Natural killer cell treated with Interleukin-12 subunit alpha and Interleukin-12 subunit beta and Interleukin-15 and Interleukin-18, amount 100 ng/mL, for 72 hours (primary cell): ENCODE measurements around the gene HLA-F. TPM values are rescaled to one million over a fixed set of nuclear protein-coding genes. Genes with fewer than 3 reads are reported as not detected.
A peak's percentile ranks its signal among the peaks of the same experiment; 100 is the strongest.

ENCODE experiments used
- ATAC-seq, 2 donors: fragments of 150-1000 bp; cut with Tn5 transposase in 1 of 2; sonication (Bioruptor Pico), chemical (Tn5 transposase) in 1 of 2; 2 replicates each; pipeline ENCODE4 v1.10.0; 2021
- DNase-seq: peaks from one replicate; pipeline ENCODE4 v3.0.0; 2022; ENCODE audit warnings: low spot score
- H3K27ac Mint-ChIP-seq, 2 donors: 1 replicate in 1 of 2; 2 replicates in 1 of 2; pipeline ENCODE4 v1.8.0; 2022; ENCODE audit warnings: mixed read lengths in 2 of 2, mild to moderate bottlenecking in 1 of 2, moderate library complexity in 1 of 2
- H3K27me3 Mint-ChIP-seq, 2 donors: 1 replicate in 1 of 2; 2 replicates in 1 of 2; pipeline ENCODE4 v1.8.0; 2022; ENCODE audit warnings: mixed read lengths in 2 of 2
- H3K36me3 Mint-ChIP-seq: one replicate; pipeline ENCODE4 v1.8.0; 2022; ENCODE audit warnings: mixed read lengths
- H3K4me1 Mint-ChIP-seq, 2 donors: 1 replicate in 1 of 2; 2 replicates in 1 of 2; pipeline ENCODE4 v1.8.0; 2022; ENCODE audit warnings: low read depth in 2 of 2, mixed read lengths in 2 of 2, mild to moderate bottlenecking in 1 of 2
- H3K4me3 Mint-ChIP-seq: one replicate; pipeline ENCODE4 v1.8.0; 2022; ENCODE audit warnings: mixed read lengths
- H3K9me3 Mint-ChIP-seq: 2 replicates; pipeline ENCODE4 v1.8.0; 2022; ENCODE audit warnings: mixed read lengths
- total RNA-seq, 2 donors: library from RNA; stranded (reverse); gene quantifications; one replicate each; pipeline ENCODE4 v1.2.3, GENCODE V29; 2022

The HLA-F gene
- total RNA-seq, 2 donors from 2014 or later: 277 to 518 TPM

- DNase-seq (peak; percentile 46), ATAC-seq (no peak)
These were observed 17.6 kb upstream of the HLA-F start for GRCh38 chr6:29705389-29706231.

GRCh38 chr6:29708432-29709179, 14.6 kb upstream of the HLA-F start:
- Mint-ChIP-seq H3K27ac (peak overlapping the region; percentile 67 to 80), H3K4me1 (peaks cover 33 to 47% of the 10 kb centered on the region in 2 donors), H3K36me3 (no peaks in the 10 kb centered on the region), H3K27me3 (peaks cover 0 to 2% of the 10 kb centered on the region in 2 donors), H3K9me3 (no peaks in the 10 kb centered on the region), H3K4me3 (peak overlapping the region; percentile 75)
- DNase-seq: peak; percentile 60
- peak; percentile 83 to 84 for ATAC-seq

More at GRCh38 chr6:29705389-29706231, 17.6 kb upstream of the HLA-F start:
- Mint-ChIP-seq H3K36me3 (no peaks in the 10 kb centered on the region), H3K4me1 (peaks cover 33 to 40% of the 10 kb centered on the region in 2 donors), H3K4me3 (no peak overlapping the region), H3K9me3 (no peaks in the 10 kb centered on the region), H3K27me3 (peaks cover 0 to 9% of the 10 kb centered on the region in 2 donors), H3K27ac (peak overlapping the region in 1 of 2 donors; percentile 51)

- Mint-ChIP-seq H3K36me3 (no peaks in the 10 kb centered on the region), H3K27ac (peak overlapping the region; percentile 67 to 80), H3K4me1 (peaks cover 33 to 47% of the 10 kb centered on the region in 2 donors), H3K9me3 (no peaks in the 10 kb centered on the region), H3K27me3 (no peaks in the 10 kb centered on the region), H3K4me3 (peak overlapping the region; percentile 75)
- ATAC-seq: peak in 1 of 2 donors; percentile 51
- DNase-seq: peak; percentile 35
These were observed 14.0 kb upstream of the HLA-F start for GRCh38 chr6:29709188-29709587.

- Mint-ChIP-seq H3K27ac (no peak overlapping the region), H3K27me3 (no peaks in the 10 kb centered on the region), H3K36me3 (no peaks in the 10 kb centered on the region), H3K4me1 (peaks cover 33 to 44% of the 10 kb centered on the region in 2 donors), H3K9me3 (no peaks in the 10 kb centered on the region), H3K4me3 (no peak overlapping the region)
- no peak for ATAC-seq
- no peak for DNase-seq
These were observed 12.8 kb upstream of the HLA-F start for GRCh38 chr6:29710281-29710941.

GRCh38 chr6:29720863-29721262, 2.4 kb upstream of the HLA-F start:
- H3K9me3 Mint-ChIP-seq: no peaks in the 10 kb centered on the region
- ATAC-seq: no peak
- no peaks in the 10 kb centered on the region for H3K27me3 Mint-ChIP-seq
- peaks cover 4% of the 10 kb centered on the region for H3K36me3 Mint-ChIP-seq
- H3K27ac Mint-ChIP-seq: peak overlapping the region in 1 of 2 donors; percentile 94
- DNase-seq: no peak
- H3K4me1 Mint-ChIP-seq: peaks cover 26 to 35% of the 10 kb centered on the region in 2 donors
- no peak overlapping the region for H3K4me3 Mint-ChIP-seq

- peaks cover 51 to 61% of the 10 kb centered on the region in 2 donors for H3K4me1 Mint-ChIP-seq
These were observed 693 bp downstream of the HLA-F start for GRCh38 chr6:29723666-29724588.

GRCh38 chr6:29724937-29725869, 2.0 kb downstream of the HLA-F start:
- peaks cover 58 to 61% of the 10 kb centered on the region in 2 donors for H3K4me1 Mint-ChIP-seq
- H3K4me3 Mint-ChIP-seq: peak overlapping the region; percentile 93
- H3K9me3 Mint-ChIP-seq: no peaks in the 10 kb centered on the region
- H3K27ac Mint-ChIP-seq: peak overlapping the region; percentile 94 to 99
- ATAC-seq: no peak
- H3K36me3 Mint-ChIP-seq: peaks cover 28% of the 10 kb centered on the region
- DNase-seq: no peak
- no peaks in the 10 kb centered on the region for H3K27me3 Mint-ChIP-seq

More at GRCh38 chr6:29723666-29724588, 693 bp downstream of the HLA-F start:
- DNase-seq: peak; percentile 79
- no peaks in the 10 kb centered on the region for H3K27me3 Mint-ChIP-seq
- peak; percentile 78 to 84 for ATAC-seq
- no peaks in the 10 kb centered on the region for H3K9me3 Mint-ChIP-seq
- H3K36me3 Mint-ChIP-seq: peaks cover 28% of the 10 kb centered on the region
- peak overlapping the region; percentile 93 for H3K4me3 Mint-ChIP-seq
- H3K27ac Mint-ChIP-seq: peak overlapping the region; percentile 94 to 99

GRCh38 chr6:29726001-29726400, 2.8 kb downstream of the HLA-F start:
- DNase-seq (no peak), ATAC-seq (no peak)
- H3K9me3 Mint-ChIP-seq: no peaks in the 10 kb centered on the region
- H3K27ac Mint-ChIP-seq: peak overlapping the region; percentile 94 to 99
- peak overlapping the region; percentile 93 for H3K4me3 Mint-ChIP-seq
- H3K4me1 Mint-ChIP-seq: peaks cover 65 to 66% of the 10 kb centered on the region in 2 donors
- H3K27me3 Mint-ChIP-seq: no peaks in the 10 kb centered on the region
- H3K36me3 Mint-ChIP-seq: peaks cover 28% of the 10 kb centered on the region

- DNase-seq: no peak
- H3K36me3 Mint-ChIP-seq: peaks cover 28% of the 10 kb centered on the region
- no peaks in the 10 kb centered on the region for H3K9me3 Mint-ChIP-seq
- peaks cover 63 to 64% of the 10 kb centered on the region in 2 donors for H3K4me1 Mint-ChIP-seq
- H3K27ac Mint-ChIP-seq: peak overlapping the region in 1 of 2 donors; percentile 99
- peak overlapping the region; percentile 93 for H3K4me3 Mint-ChIP-seq
- no peak for ATAC-seq
- H3K27me3 Mint-ChIP-seq: no peaks in the 10 kb centered on the region
These were observed 3.4 kb downstream of the HLA-F start for GRCh38 chr6:29726571-29727194.

GRCh38 chr6:29727637-29728036, 4.4 kb downstream of the HLA-F start:
- peak overlapping the region; percentile 93 for H3K4me3 Mint-ChIP-seq
- ATAC-seq (no peak), DNase-seq (no peak)
- H3K9me3 Mint-ChIP-seq: no peaks in the 10 kb centered on the region
- H3K36me3 Mint-ChIP-seq: peaks cover 28% of the 10 kb centered on the region
- peaks cover 54 to 56% of the 10 kb centered on the region in 2 donors for H3K4me1 Mint-ChIP-seq
- peak overlapping the region; percentile 51 to 99 for H3K27ac Mint-ChIP-seq
- H3K27me3 Mint-ChIP-seq: no peaks in the 10 kb centered on the region

- Mint-ChIP-seq H3K27me3 (no peaks in the 10 kb centered on the region), H3K4me1 (peaks cover 53 to 56% of the 10 kb centered on the region in 2 donors), H3K9me3 (no peaks in the 10 kb centered on the region), H3K27ac (peak overlapping the region; percentile 51 to 99), H3K36me3 (peaks cover 28% of the 10 kb centered on the region), H3K4me3 (peak overlapping the region; percentile 93)
- DNase-seq (no peak), ATAC-seq (no peak)
These were observed 5.1 kb downstream of the HLA-F start for GRCh38 chr6:29728173-29728874.
